ENCODE results near the gene GTF2A1.
"Not testable (repeated sequence)": the region's sequence is repeated elsewhere in the genome, so short reads cannot be mapped to it uniquely, and the experiment has no call there.

GTF2A1 gene

GRCh38 chr14:81231540-81231939 is 10.8 kb upstream of the GTF2A1 start:
- no peak for ATAC-seq
- DNase-seq, result no peak

GRCh38 chr14:81224222-81224621 is 3.5 kb upstream of the GTF2A1 start:
- DNase-seq (no peak), ATAC-seq (no peak)

- DNase-seq, ATAC-seq: not testable (repeated sequence)
Measured at GRCh38 chr14:81223788-81224187, 3.0 kb upstream of the GTF2A1 start.

- no peak for DNase-seq
- ATAC-seq, result no peak
Measured at GRCh38 chr14:81222691-81223090, 1.9 kb upstream of the GTF2A1 start.

- no peak for ATAC-seq
- DNase-seq, result no peak
Measured at GRCh38 chr14:81222126-81222525, 1.4 kb upstream of the GTF2A1 start.

- ATAC-seq (no peak), DNase-seq (peak; percentile 15)
Measured at GRCh38 chr14:81221579-81222102, 882 bp upstream of the GTF2A1 start.

- DNase-seq (no peak), ATAC-seq (no peak)
Measured at GRCh38 chr14:81220580-81220829, 254 bp downstream of the GTF2A1 start.

GRCh38 chr14:81219759-81220579 is 790 bp downstream of the GTF2A1 start:
- DNase-seq (peak; percentile 50), ATAC-seq (no peak)

GRCh38 chr14:81219210-81219758 is 1.5 kb downstream of the GTF2A1 start:
- ATAC-seq, result peak; percentile 73

GRCh38 chr14:81211844-81212243 is 8.9 kb downstream of the GTF2A1 start:
- DNase-seq, result no peak

More at GRCh38 chr14:81219210-81219758, 1.5 kb downstream of the GTF2A1 start:
- peak; percentile 80 for DNase-seq

GRCh38 chr14:81209167-81209836 is 11.5 kb downstream of the GTF2A1 start:
- ATAC-seq, result no peak
- DNase-seq, result no peak

More at GRCh38 chr14:81211844-81212243, 8.9 kb downstream of the GTF2A1 start:
- no peak for ATAC-seq

- ATAC-seq, result no peak
Measured at GRCh38 chr14:81208489-81208888, 12.3 kb downstream of the GTF2A1 start.

GRCh38 chr14:81206115-81206514 is 14.6 kb downstream of the GTF2A1 start:
- DNase-seq (no peak), ATAC-seq (peak; percentile 89)

More at GRCh38 chr14:81208489-81208888, 12.3 kb downstream of the GTF2A1 start:
- DNase-seq, result no peak

GRCh38 chr14:81205639-81206038 is 15.1 kb downstream of the GTF2A1 start:
- no peak for DNase-seq
- no peak for ATAC-seq

GRCh38 chr14:81200054-81200453 is 20.7 kb downstream of the GTF2A1 start:
- peak; percentile 88 for ATAC-seq
- DNase-seq, result no peak

- DNase-seq (no peak), ATAC-seq (no peak)
Measured at GRCh38 chr14:81199084-81199483, 21.7 kb downstream of the GTF2A1 start.

- DNase-seq (no peak), ATAC-seq (no peak)
Measured at GRCh38 chr14:81198651-81199050, 22.1 kb downstream of the GTF2A1 start.

GRCh38 chr14:81193924-81194633 is 26.7 kb downstream of the GTF2A1 start:
- DNase-seq, result no peak
- ATAC-seq, result no peak

- DNase-seq, result no peak
- no peak for ATAC-seq
Measured at GRCh38 chr14:81192594-81192993, 28.2 kb downstream of the GTF2A1 start.

GRCh38 chr14:81187832-81188522 is 32.8 kb downstream of the GTF2A1 start:
- ATAC-seq (no peak), DNase-seq (no peak)

GRCh38 chr14:81179631-81180030 is 41.1 kb downstream of the GTF2A1 start:
- ATAC-seq, result no peak
- DNase-seq, result no peak

- DNase-seq (no peak), ATAC-seq (no peak)
Measured at GRCh38 chr14:81178063-81178462, 42.7 kb downstream of the GTF2A1 start.

Data from stimulated activated naive CD8-positive, alpha-beta T cell treated with anti-CD3 and anti-CD28 coated beads, Interleukin-15, Interleukin-2, amounts not matched to agents 100 U/mL and 50 U/mL, for 24 hours (primary cell).